Measurements from ENCODE around the gene CEMIP2.

GRCh38 chr9:71760901-71761300 lies 7.4 kb downstream of the CEMIP2 start:
- TF ChIP-seq POLR2AphosphoS5 (IDR thresholded peaks at IDR 0.05) = no peak
- TF ChIP-seq, protein P1, sequence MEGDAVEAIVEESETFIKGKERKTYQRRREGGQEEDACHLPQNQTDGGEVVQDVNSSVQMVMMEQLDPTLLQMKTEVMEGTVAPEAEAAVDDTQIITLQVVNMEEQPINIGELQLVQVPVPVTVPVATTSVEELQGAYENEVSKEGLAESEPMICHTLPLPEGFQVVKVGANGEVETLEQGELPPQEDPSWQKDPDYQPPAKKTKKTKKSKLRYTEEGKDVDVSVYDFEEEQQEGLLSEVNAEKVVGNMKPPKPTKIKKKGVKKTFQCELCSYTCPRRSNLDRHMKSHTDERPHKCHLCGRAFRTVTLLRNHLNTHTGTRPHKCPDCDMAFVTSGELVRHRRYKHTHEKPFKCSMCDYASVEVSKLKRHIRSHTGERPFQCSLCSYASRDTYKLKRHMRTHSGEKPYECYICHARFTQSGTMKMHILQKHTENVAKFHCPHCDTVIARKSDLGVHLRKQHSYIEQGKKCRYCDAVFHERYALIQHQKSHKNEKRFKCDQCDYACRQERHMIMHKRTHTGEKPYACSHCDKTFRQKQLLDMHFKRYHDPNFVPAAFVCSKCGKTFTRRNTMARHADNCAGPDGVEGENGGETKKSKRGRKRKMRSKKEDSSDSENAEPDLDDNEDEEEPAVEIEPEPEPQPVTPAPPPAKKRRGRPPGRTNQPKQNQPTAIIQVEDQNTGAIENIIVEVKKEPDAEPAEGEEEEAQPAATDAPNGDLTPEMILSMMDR (IDR thresholded peaks at IDR 0.05) = no peak
